Activated gamma-delta T cell treated with anti-CD3 and anti-CD28 coated beads, Interleukin-2, amount 50 U/mL, for 16 hours (primary cell): ENCODE data around the gene MYO18A.

ENCODE experiments used
- DNase-seq: peaks from one replicate; pipeline ENCODE4 v3.0.0-alpha.2; 2020; ENCODE audit warnings: low read depth

Gene MYO18A

DNA sequence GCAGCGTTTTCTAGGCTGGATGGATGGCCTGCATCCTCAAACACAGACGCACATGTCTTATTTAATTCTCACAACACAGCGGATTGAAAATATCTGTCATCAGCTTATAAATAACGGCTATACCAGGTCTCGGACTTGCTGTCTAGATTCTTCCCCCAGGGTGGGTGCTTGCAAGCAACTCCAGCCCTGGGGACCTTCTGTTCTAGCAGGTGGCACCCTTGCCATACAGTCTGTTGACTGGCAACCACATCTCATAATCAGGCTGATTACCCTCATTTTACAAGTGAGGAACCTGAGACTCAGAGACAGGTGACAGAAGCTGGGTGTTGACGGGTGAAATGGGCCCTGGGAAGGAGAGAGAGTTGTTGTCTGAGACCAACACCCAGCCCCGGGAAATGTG, 158.1 kb downstream of the MYO18A start:
- DNase-seq, result no peak

DNA sequence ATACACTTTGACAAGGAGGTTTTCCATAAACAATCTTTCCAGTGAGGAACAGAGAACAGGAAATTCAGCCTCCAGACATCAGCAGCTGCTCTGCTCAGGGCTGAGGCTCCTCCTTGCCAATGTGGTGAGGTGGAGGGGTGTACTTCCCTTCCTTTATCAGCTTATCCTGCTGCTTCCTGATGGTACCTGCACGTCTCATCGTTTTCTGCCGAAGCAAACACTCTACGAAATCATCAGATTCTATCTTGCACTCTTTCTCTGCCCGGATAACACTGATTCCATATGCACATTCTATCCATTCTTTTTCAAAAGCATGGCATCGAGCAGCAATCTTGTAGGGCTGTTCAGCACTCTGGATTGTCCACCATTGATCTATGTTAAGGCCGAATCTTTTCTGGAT, 159.0 kb downstream of the MYO18A start:
- no peak for DNase-seq
